Trophoblast cell (in vitro differentiated cells and primary cell): ENCODE results near the gene ECEL1.
"Not testable (repeated sequence)": the region's sequence is repeated elsewhere in the genome, so short reads cannot be mapped to it uniquely, and the experiment has no call there.

ENCODE experiments used
- DNase-seq, 2 donors: peaks; one replicate each; pipeline ENCODE4 v3.0.0-alpha.2; 2016
- H2AFZ ChIP-seq: 2 replicates; pipeline ENCODE4 v1.6.1; 2013; ENCODE audit warnings: low read length, moderate library complexity, mild to moderate bottlenecking; ENCODE audit not compliant: insufficient read depth, poor library complexity
- H2AK5ac ChIP-seq: 2 replicates; pipeline ENCODE4 v1.6.1; 2013; ENCODE audit warnings: mild to moderate bottlenecking, low read length
- H2BK120ac ChIP-seq: 2 replicates; pipeline ENCODE4 v1.6.1; 2013; ENCODE audit warnings: low read length, mild to moderate bottlenecking, moderate library complexity; ENCODE audit not compliant: insufficient read depth, poor library complexity
- H2BK12ac ChIP-seq: 2 replicates; pipeline ENCODE4 v1.6.1; 2013; ENCODE audit warnings: mild to moderate bottlenecking, low read length, moderate library complexity
- H2BK5ac ChIP-seq: 2 replicates; pipeline ENCODE4 v1.6.1; 2013; ENCODE audit warnings: low read length, low read depth, moderate library complexity, mild to moderate bottlenecking; ENCODE audit not compliant: poor library complexity
- H3K14ac ChIP-seq: 2 replicates; pipeline ENCODE4 v1.6.1; 2013; ENCODE audit warnings: mild to moderate bottlenecking, low read length
- H3K18ac ChIP-seq: 2 replicates; pipeline ENCODE4 v1.6.1; 2013; ENCODE audit warnings: mild to moderate bottlenecking, low read length
- H3K23ac ChIP-seq: 2 replicates; pipeline ENCODE4 v1.6.1; 2013; ENCODE audit warnings: low read length
- H3K27ac ChIP-seq: 2 replicates; pipeline ENCODE4 v1.5.1; 2013; ENCODE audit warnings: low read depth, mild to moderate bottlenecking, inconsistent platforms, low read length, moderate library complexity
- H3K27me3 ChIP-seq: 2 replicates; pipeline ENCODE4 v1.6.1; 2013; ENCODE audit warnings: inconsistent platforms, mild to moderate bottlenecking, low read length, moderate library complexity; ENCODE audit not compliant: insufficient read depth
- H3K36me3 ChIP-seq, 2 experiments: 1 replicate in 1 of 2; 2 replicates in 1 of 2; pipeline ENCODE4 v1.6.1; 2013; ENCODE audit warnings: low read length in 2 of 2, mild to moderate bottlenecking in 2 of 2, moderate library complexity in 1 of 2; ENCODE audit not compliant: insufficient read depth in 2 of 2, control insufficient read depth in 1 of 2
- H3K4ac ChIP-seq: 2 replicates; pipeline ENCODE4 v1.6.1; 2013; ENCODE audit warnings: low read depth, mild to moderate bottlenecking, low read length, moderate library complexity
- H3K4me1 ChIP-seq, 2 experiments: 1 replicate in 1 of 2; 2 replicates in 1 of 2; pipeline ENCODE4 v1.6.1; 2013; ENCODE audit warnings: low read length in 2 of 2, mild to moderate bottlenecking in 2 of 2, moderate library complexity in 1 of 2; ENCODE audit not compliant: insufficient read depth in 2 of 2, control insufficient read depth in 1 of 2
- H3K4me2 ChIP-seq: 2 replicates; pipeline ENCODE4 v1.6.1; 2013; ENCODE audit warnings: inconsistent platforms, mild to moderate bottlenecking, low read length, moderate library complexity
- H3K4me3 ChIP-seq: 2 replicates; pipeline ENCODE4 v1.5.1; 2013; ENCODE audit warnings: mild to moderate bottlenecking, low read depth, low read length, inconsistent platforms
- H3K79me1 ChIP-seq: one replicate; pipeline ENCODE4 v1.6.1; 2013; ENCODE audit warnings: low read length
- H3K79me2 ChIP-seq: 2 replicates; pipeline ENCODE4 v1.6.1; 2013; ENCODE audit warnings: low read length, mild to moderate bottlenecking; ENCODE audit not compliant: control insufficient read depth, insufficient read depth, poor library complexity
- H3K9ac ChIP-seq: 2 replicates; pipeline ENCODE4 v1.6.1; 2013; ENCODE audit warnings: mild to moderate bottlenecking, low read length
- H3K9me3 ChIP-seq: 2 replicates; pipeline ENCODE4 v1.6.1; 2013; ENCODE audit warnings: low read depth, mild to moderate bottlenecking, control low read depth, inconsistent platforms, low read length; ENCODE audit not compliant: insufficient read depth
- H4K12ac ChIP-seq: 2 replicates; pipeline ENCODE4 v1.6.1; 2013; ENCODE audit warnings: low read depth, mild to moderate bottlenecking, low read length, moderate library complexity
- H4K8ac ChIP-seq: 2 replicates; pipeline ENCODE4 v1.6.1; 2013; ENCODE audit warnings: low read depth, mild to moderate bottlenecking, low read length, moderate library complexity
- H4K91ac ChIP-seq: one replicate; pipeline ENCODE4 v1.6.1; 2013; ENCODE audit warnings: low read depth, mild to moderate bottlenecking, low read length, moderate library complexity
- WGBS: extraction: QIAGEN DNeasy Blood & Tissue Kit; methylation state at CpG from one replicate; pipeline ENCODE4 v1.1.7; 2013; ENCODE audit warnings: missing lambda C conversion rate; ENCODE audit not compliant: insufficient read length, insufficient coverage; ENCODE audit errors: extremely low coverage; 5-methylcytosine and 5-hydroxymethylcytosine counted together

ECEL1 gene

GRCh38 chr2:232448304-232448690 is 39.3 kb downstream of the ECEL1 start:
- no peak overlapping the region for H3K9ac ChIP-seq
- no peak overlapping the region for H3K4ac ChIP-seq
- no peak overlapping the region for H2AK5ac ChIP-seq
- no peaks in the 10 kb centered on the region for H3K79me1 ChIP-seq
- H2BK12ac ChIP-seq, result no peak overlapping the region
- H3K79me2 ChIP-seq, result no peaks in the 10 kb centered on the region
- H4K12ac ChIP-seq, result no peak overlapping the region
- WGBS, result no CpG with 5 or more reads among the region's 10 CpGs
- no peak overlapping the region for H2AFZ ChIP-seq
- no peaks in the 10 kb centered on the region for H3K9me3 ChIP-seq
- H3K4me3 ChIP-seq, result no peak overlapping the region
- H3K27me3 ChIP-seq, result no peaks in the 10 kb centered on the region
- H3K23ac ChIP-seq, result no peak overlapping the region
- H3K27ac ChIP-seq, result no peak overlapping the region
- H3K14ac ChIP-seq, result no peak overlapping the region
- H3K36me3 ChIP-seq, result no peaks in the 10 kb centered on the region
- no peak overlapping the region for H3K4me2 ChIP-seq
- H3K4me1 ChIP-seq, result no peaks in the 10 kb centered on the region
- H4K91ac ChIP-seq, result no peak overlapping the region
- H2BK120ac ChIP-seq, result no peak overlapping the region
- H4K8ac ChIP-seq, result no peak overlapping the region
- DNase-seq, result no peak
- no peak overlapping the region for H3K18ac ChIP-seq
- H2BK5ac ChIP-seq, result no peak overlapping the region

- DNase-seq, result no peak
- Histone ChIP-seq H4K91ac (no peak overlapping the region), H3K27ac (no peak overlapping the region), H3K79me2 (no peaks in the 10 kb centered on the region), H2BK120ac (no peak overlapping the region), H3K18ac (no peak overlapping the region), H3K4me2 (no peak overlapping the region), H3K4me1 (no peaks in the 10 kb centered on the region), H3K9ac (no peak overlapping the region), H3K36me3 (no peaks in the 10 kb centered on the region), H2AK5ac (no peak overlapping the region), H3K23ac (no peak overlapping the region), H3K79me1 (no peaks in the 10 kb centered on the region), H4K8ac (no peak overlapping the region), H3K4ac (no peak overlapping the region), H3K14ac (no peak overlapping the region), H3K27me3 (no peaks in the 10 kb centered on the region), H2AFZ (no peak overlapping the region), H2BK12ac (no peak overlapping the region), H3K9me3 (no peaks in the 10 kb centered on the region), H4K12ac (no peak overlapping the region), H2BK5ac (no peak overlapping the region), H3K4me3 (no peak overlapping the region)
- WGBS, result no CpG with 5 or more reads among the region's 18 CpGs
These were observed 39.9 kb downstream of the ECEL1 start for GRCh38 chr2:232447638-232448303.

DNA sequence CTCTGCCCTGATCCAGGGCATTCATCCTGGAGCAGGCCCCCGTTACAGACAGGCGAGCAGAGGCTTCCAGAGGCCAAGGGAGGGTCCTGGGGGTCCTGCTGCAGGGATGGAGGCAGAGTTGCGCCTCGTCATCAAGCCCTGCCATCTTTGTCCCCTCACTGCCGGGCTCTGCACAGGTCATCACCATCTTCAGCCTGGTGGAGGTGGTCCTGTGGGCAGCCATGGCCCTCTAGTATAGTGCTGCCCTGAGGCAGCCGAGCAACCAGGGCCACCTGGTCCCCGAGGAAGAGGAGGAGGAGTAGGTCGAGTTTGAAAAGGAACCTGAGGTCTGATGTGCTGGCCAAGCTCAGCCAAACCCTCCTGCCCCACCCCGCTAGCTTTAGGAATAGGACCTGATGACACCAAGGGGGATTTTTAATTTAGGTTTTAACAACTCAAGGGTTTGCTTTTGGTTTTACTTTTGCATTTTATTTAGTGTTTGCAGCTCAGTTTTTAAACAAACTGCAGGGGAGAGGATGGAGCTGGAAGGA is 40.5 kb downstream of the ECEL1 start:
- Histone ChIP-seq H3K18ac (no peak overlapping the region), H2BK12ac (no peak overlapping the region), H3K4ac (no peak overlapping the region), H2AK5ac (no peak overlapping the region), H3K9ac (no peak overlapping the region), H4K91ac (no peak overlapping the region), H4K8ac (no peak overlapping the region), H3K27me3 (no peaks in the 10 kb centered on the region), H3K79me2 (no peaks in the 10 kb centered on the region), H4K12ac (no peak overlapping the region), H3K14ac (no peak overlapping the region), H3K9me3 (no peaks in the 10 kb centered on the region), H3K27ac (no peak overlapping the region), H3K36me3 (no peaks in the 10 kb centered on the region), H3K4me1 (no peaks in the 10 kb centered on the region), H2BK120ac (no peak overlapping the region), H3K23ac (no peak overlapping the region), H3K79me1 (no peaks in the 10 kb centered on the region), H3K4me2 (no peak overlapping the region), H3K4me3 (no peak overlapping the region), H2AFZ (no peak overlapping the region), H2BK5ac (no peak overlapping the region)
- no CpG with 5 or more reads among the region's 9 CpGs for WGBS
- no peak for DNase-seq

DNA sequence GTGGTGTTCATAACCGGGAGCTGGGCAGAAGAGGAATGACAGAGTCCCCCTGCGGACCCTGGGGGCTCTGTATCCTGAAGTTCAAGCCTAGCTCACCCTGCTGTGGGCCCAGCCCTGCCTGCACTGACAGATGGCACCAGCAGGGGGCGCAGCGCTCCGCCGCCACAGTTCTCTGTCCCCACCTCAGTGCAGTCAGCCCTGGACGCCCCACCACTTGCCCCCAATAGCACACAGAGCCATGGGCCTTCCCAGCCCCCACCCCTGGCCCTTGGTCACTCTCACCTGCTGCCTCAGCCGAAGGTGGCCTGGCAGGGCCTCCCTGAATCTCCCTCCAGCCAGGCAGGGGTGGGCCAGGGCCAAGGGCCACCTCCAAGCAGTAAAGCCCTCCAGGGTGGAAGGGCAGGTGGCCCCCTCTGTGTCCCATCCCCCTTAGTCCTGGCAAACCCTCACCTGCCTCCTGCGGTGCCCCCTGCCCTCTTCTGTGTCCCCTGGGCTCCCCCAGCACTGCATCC is 41.3 kb downstream of the ECEL1 start:
- not testable (repeated sequence) for H4K12ac ChIP-seq, H4K91ac ChIP-seq, H3K14ac ChIP-seq, H3K79me2 ChIP-seq, H3K79me1 ChIP-seq, H3K27me3 ChIP-seq, H3K9me3 ChIP-seq, H3K4me3 ChIP-seq, H2AK5ac ChIP-seq, H3K4me1 ChIP-seq, H3K4me2 ChIP-seq, H2BK120ac ChIP-seq, H2AFZ ChIP-seq, H3K36me3 ChIP-seq, DNase-seq, H3K27ac ChIP-seq, H3K9ac ChIP-seq, H3K18ac ChIP-seq, H3K4ac ChIP-seq, H4K8ac ChIP-seq, H2BK5ac ChIP-seq, H2BK12ac ChIP-seq, H3K23ac ChIP-seq
- no CpG with 5 or more reads among the region's 9 CpGs for WGBS
